M059J (cell line): Measurements from ENCODE around the gene PACS2. TPM values are rescaled to one million over a fixed set of nuclear protein-coding genes. Genes with fewer than 3 reads are reported as not detected.
A peak's percentile ranks its signal among the peaks of the same experiment; 100 is the strongest.

Source experiments
- DNase-seq: peaks from one replicate; pipeline ENCODE4 v3.0.0-alpha.2; 2012; ENCODE audit warnings: low read depth
- total RNA-seq: library from RNA; depleted of rRNA; stranded (reverse); fragments of >200 nt; shearing (Covaris generic); gene quantifications from 2 replicates; pipeline ENCODE4 v1.2.3, GENCODE V29; 2014

PACS2 gene
- total RNA-seq, 1 experiment from 2014 or later, result 24.7 TPM

- peak; percentile 12 for DNase-seq
These were observed 84.3 kb downstream of the PACS2 start for GRCh38 chr14:105398726-105399465.

GRCh38 chr14:105399466-105399775 lies 84.9 kb downstream of the PACS2 start:
- DNase-seq, result no peak

GRCh38 chr14:105400016-105400415 lies 85.5 kb downstream of the PACS2 start:
- no peak for DNase-seq

GRCh38 chr14:105401699-105402098 lies 87.2 kb downstream of the PACS2 start:
- DNase-seq, result no peak

- no peak for DNase-seq
These were observed 94.0 kb downstream of the PACS2 start for GRCh38 chr14:105408592-105408991.

- DNase-seq, result no peak
These were observed 94.8 kb downstream of the PACS2 start for GRCh38 chr14:105409364-105409763.

- no peak for DNase-seq
These were observed 96.1 kb downstream of the PACS2 start for GRCh38 chr14:105410642-105411016.

- DNase-seq, result peak; percentile 55
These were observed 96.7 kb downstream of the PACS2 start for GRCh38 chr14:105411017-105411941.

- no peak for DNase-seq
These were observed 97.6 kb downstream of the PACS2 start for GRCh38 chr14:105411985-105412770.

- no peak for DNase-seq
These were observed 98.4 kb downstream of the PACS2 start for GRCh38 chr14:105412771-105413543.

GRCh38 chr14:105413544-105413886 lies 99.0 kb downstream of the PACS2 start:
- no peak for DNase-seq

- DNase-seq, result peak; percentile 42
These were observed 100.2 kb downstream of the PACS2 start for GRCh38 chr14:105414456-105415371.

GRCh38 chr14:105415481-105416428 lies 101.2 kb downstream of the PACS2 start:
- no peak for DNase-seq

- no peak for DNase-seq
These were observed 102.1 kb downstream of the PACS2 start for GRCh38 chr14:105416671-105417070.

GRCh38 chr14:105417690-105418121 lies 103.2 kb downstream of the PACS2 start:
- DNase-seq, result no peak

GRCh38 chr14:105418269-105419194 lies 104.0 kb downstream of the PACS2 start:
- no peak for DNase-seq

- DNase-seq, result peak; percentile 18
These were observed 104.9 kb downstream of the PACS2 start, which contains the start of gene MTA1 for GRCh38 chr14:105419195-105420091. Gene MTA1, plus strand, starts transcription at chr14:105419827. Its CDS starts 209 bp downstream, at chr14:105420036.
